Superior temporal gyrus (tissue), 1 donor: ENCODE measurements around the gene OR5H15.
"Not testable (repeated sequence)": the region's sequence is repeated elsewhere in the genome, so short reads cannot be mapped to it uniquely, and the experiment has no call there.

Experiments used
- DNase-seq: peaks from one replicate; pipeline ENCODE4 v3.0.0-alpha.2; 2016; ENCODE audit errors: extremely low spot score

Gene OR5H15

DNA sequence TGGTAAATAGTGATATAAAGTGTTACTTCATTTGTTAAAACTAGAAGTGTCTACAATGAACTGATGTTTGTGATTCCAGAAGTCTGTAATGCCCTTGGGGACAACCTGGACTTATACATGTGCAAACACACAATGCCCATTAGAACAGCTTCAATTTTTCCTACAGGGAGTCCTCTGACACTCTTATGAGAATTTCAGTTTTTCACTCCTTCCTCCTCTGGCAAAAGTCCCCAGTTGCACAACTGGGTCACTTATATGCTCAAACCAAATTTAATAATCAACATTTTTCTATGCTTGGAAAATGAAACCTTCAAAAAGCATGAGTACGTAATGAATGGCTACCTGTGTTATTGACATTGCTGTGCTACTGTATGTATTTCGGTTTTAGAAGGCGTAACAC is at the start of gene OR5H15:
Gene OR5H15 (plus strand): TSS at position 301 of the 400 bp plus-strand sequence. CDS start 2,004 bp downstream, outside the sequence.
- DNase-seq = no peak

DNA sequence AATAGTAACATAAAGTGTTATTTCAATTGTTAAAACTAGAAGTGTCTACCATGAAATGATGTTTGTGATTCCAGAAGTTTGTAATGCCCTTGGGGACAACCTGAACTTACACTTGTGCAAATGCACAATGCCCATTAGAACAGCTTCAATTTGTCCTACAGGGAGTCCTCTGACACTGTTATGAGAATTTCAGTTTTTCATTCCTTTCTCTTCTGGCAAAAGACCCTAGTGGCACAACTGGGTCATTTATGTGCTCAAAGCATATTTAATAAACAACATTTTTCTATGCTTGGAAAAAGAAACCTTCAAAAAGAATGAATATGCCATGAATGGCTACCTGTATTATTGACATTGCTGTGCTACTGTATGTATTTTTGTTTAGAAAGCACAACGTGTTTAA is 36.1 kb upstream of the OR5H15 start, which contains the start of gene OR5H1:
Gene OR5H1 (plus strand): TSS at position 301 of the 400 bp plus-strand sequence. CDS start 1,977 bp downstream, outside the sequence.
- DNase-seq = no peak

DNA sequence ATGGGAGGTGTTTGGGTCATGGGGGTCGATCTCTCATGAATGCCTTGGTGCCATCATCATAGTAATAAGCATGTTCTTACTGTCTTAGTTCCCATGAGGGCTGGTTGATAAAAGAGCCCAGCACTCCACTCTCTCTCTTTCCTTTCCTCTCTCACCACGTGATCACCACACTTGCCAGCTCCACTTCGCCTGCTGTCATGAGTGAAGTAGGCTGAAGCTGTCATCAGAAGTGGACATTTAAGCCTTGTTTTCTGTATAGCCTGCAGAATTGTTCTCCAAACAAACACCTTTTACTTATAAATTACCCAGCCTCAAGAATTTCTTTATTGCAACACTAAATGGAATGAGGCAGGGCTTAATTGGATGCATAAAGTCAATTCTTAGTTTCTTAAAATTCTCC is 29.9 kb upstream of the OR5H15 start:
- no peak for DNase-seq

DNA sequence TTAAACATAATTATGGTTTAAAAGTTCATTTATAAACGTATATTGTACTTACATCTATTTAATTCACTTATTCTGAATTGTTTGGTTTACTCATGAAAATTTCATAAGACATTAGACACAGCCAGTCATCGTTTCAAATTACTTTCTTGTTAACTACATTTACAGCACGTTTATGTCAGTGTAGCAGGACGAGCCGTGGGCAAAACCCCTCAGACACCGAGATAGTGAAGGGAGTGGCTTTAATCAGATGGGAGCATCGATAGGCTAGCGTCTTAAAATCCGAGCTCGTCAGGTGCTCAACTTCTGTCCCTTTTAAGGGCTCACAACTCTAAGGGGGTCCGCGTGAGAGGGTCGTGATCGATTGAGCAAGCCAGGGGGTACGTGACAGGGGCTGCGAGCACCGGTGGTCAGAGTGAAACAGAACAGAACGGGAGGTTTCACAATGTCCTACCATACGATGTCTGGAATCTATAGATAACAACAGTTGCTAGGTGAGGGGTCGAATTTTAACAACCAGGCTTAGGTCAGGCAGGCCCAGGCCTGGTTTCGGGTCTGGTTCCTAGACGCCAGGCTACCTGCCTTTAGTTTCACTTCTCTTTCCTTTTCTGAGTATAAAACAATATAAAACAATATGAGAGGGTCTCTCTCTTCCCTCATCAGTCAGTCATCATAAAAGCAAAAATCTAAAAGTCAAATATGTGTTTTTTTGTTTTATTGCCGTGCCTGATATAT is 28.5 kb upstream of the OR5H15 start:
- DNase-seq = not testable (repeated sequence)

DNA sequence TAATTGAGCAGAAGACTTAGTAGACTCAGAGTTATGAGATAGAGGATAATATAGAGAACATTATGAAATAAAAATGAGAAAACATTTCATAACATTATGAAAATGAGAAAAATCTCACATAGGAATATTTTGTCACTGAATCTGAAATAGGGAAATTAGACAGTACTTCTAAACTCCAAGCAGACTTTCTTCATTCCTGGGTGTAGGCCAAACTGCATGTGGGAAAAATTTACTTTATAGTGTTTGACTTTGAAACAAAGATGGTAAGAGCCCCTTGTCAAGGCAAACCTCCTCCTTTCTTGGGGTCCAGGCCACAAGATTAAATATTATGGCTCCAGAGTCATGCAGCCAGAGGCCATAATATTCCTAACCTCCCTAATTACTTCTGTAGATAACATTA is 26.0 kb upstream of the OR5H15 start:
- DNase-seq = no peak

DNA sequence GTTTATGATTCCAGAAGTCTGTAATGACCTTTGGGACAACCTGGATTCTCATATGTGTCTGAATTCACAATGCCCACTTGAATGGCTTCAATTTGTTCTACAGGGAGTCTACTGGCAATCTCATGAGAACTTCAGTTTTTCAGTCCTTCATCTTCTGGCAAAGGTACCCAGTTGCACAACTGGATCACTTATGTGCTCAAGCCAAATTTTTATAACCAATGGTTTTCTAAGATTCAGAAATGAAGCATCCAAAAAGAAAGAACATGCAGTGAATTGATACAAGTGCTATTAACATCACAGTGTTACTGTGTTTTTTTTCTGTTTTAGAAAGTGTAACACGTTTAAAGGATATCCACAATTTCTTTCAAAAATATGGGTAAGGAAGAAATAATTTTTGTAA is 19.3 kb upstream of the OR5H15 start, which contains the start of gene OR5H14:
Gene OR5H14 (plus strand): TSS at position 301 of the 400 bp plus-strand sequence. CDS start 1,907 bp downstream, outside the sequence.
- DNase-seq = no peak

DNA sequence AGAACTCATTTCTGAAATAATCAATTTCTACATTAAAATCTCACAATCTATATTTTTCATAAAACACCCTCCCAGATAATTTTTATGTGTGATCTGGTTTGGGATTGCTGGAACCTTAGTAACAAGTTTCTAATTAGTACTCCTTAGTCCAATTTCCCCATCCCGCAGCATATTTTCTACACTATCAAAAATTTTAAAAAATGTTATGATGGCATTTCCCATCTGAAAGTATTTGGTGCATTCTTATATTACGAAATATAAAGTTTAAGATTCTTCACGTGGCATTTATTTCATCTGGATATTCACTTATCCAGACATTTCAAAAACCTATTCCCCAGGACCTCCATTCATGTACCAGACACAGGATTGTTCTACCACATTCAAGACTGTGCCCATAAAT is 17.7 kb upstream of the OR5H15 start:
- no peak for DNase-seq

DNA sequence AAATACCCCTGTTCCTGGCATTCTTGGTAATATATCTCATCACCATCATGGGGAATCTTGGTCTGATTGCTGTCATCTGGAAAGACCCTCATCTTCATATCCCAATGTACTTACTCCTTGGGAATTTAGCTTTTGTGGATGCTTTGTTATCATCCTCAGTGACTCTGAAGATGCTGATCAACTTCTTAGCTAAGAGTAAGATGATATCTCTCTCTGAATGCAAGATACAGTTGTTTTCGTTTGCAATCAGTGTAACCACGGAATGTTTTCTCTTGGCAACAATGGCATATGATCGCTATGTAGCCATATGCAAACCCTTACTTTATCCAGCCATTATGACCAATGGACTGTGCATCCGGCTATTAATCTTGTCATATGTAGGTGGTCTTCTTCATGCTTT is 17.0 kb upstream of the OR5H15 start:
- DNase-seq = not testable (repeated sequence)

DNA sequence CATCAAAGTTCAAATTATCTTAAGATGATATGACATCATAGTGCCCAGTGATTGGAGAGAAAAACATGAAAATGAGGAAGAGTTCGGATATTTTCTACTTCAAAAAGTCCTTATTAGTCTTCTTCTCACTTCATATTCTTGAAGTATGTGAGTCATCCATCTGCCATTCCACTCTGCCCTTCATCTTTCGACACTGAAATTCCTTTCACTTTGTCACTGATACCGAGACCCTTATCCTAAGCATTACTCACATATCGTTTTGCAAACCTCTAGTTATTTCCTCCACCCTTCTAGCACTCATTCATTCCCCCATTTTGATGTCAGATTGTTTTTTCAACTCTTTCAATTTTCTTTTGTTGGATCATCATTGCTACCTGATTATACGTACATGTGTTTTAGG is 15.3 kb upstream of the OR5H15 start:
- DNase-seq = no peak

DNA sequence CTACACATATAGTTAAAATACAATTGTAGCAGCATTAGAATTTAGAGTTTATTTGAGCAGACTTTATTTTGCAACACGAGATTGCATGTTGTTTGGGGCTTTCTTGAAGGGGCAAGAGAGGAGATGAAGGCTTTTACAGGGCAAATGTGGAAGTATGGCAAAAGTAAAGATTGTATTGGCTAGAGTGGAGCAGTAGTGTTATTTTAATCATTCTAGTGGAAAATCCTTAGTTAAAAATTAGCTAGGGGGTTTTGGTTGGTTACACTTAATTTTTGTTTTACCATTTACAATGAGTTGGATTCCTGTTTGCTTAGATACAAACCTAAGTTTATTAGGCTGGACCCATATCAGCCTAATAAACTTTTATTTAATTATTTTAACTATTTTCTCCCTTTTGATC is 4.6 kb downstream of the OR5H15 start:
- no peak for DNase-seq

DNA sequence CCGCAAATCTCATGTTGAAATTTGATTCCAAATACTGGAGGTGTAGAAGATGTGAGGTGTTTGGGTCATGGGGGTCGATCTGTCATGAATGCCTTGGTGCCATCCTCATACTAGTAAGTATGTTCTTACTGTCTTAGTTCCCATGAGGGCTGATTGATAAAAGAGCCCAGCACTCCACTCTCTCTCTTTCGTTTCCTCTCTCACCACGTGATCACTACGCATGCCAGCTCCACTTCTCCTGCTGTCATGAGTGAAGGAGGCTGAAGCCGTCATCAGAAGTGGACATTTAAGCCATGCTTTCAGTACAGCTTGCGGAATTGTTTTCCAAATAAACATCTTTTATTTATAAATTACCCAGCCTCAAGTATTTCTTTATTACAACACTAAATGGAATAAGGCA is 6.1 kb downstream of the OR5H15 start:
- no peak for DNase-seq

DNA sequence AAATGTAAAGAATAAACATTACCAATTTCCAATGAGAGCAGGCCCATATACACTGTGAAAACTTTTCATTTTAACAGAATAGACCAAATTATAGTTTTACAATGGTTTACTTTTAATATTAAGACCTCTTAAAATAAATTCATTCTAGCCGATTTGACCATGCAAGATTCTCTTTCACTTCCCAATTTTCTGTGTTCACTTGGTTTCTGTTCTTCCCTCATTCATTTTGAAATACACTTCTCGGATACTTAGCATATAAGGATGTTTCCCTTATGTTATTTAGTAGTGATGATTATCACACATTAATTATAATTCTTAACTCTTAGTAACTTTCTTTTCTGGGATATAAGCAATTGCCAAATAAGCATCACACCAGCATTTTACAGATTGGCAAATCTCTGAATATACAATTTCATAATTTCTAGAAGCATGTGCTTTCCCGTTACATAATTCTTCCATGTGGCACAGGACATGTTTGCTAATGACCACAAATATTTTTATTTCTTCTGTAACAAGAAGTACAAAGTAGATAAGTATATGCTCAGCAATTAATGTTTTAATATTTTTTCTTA is 13.9 kb downstream of the OR5H15 start:
- DNase-seq = no peak

DNA sequence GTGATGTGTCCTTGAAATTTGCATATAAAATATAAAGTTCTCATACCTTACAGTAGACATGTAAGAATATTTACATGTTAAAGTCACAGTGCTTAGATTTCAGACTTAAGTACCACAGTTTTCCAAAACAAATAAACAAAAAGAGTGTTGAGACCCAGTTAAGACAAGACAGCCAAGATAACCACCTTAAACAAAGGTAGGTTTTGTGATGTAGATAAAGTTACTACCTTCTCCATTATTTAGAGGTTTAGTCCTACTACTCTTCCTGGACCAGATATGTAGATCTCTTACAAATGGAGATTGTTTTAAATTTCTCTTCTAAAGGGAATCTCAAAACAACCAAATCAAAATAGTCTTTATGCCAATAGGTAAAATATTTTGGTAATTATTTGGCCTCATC is 15.7 kb downstream of the OR5H15 start:
- DNase-seq = no peak

DNA sequence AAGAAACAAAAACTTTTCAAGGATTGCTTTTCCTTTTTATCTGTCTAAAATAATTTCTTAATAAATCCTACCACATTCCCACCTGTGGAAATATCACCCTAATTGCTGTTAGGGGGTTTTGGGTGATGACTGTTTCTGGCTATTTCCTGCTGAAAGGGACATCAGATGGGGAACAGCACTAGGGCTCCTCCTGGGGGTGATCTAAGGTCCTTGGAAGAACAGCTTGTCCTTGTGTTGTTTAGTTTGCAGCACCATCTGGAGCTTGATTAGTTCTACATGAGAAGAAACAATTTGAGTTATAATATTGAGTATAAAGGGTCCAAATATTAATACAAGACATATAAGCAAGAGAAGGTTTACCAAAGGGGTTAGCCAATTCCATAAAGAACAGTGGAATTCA is 18.7 kb downstream of the OR5H15 start:
- DNase-seq = no peak

DNA sequence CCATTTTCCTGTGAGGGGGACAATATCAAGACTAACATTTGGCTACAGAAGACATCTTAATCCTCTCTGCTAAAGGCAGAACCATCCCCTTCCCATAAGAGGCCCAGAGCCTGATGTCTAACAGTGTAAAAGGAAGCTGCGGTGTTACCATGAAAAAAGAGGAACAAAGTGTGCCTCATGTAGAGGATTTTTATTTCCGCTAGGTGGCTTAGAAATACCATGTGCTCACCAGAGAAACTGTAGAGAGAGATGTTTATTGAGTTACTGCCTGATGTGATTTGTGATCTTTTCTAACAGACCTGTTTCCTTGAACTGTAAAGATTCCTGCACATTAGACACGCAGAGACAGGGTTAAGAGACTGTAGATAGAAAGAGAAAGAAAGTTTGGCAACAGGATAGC is 22.0 kb downstream of the OR5H15 start:
- DNase-seq = peak; percentile 55

DNA sequence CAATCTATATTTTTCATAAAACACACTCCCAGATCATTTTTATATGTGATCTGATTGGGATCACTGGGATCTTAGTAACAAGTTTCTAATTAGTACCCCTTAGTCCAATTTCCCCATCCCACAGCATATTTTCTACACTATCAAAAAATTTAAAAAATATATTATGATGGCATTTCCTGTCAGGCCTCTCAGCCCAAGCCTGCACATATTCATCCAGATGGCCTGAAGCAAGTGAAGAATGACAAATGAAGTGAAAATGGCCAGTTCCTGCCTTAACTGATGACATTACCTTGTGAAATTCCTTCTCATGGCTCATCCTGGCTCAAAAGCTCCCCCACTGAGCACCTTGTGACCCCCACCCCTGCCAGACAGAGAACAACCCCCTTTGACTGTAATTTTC is 24.4 kb downstream of the OR5H15 start:
- DNase-seq = not testable (repeated sequence)

DNA sequence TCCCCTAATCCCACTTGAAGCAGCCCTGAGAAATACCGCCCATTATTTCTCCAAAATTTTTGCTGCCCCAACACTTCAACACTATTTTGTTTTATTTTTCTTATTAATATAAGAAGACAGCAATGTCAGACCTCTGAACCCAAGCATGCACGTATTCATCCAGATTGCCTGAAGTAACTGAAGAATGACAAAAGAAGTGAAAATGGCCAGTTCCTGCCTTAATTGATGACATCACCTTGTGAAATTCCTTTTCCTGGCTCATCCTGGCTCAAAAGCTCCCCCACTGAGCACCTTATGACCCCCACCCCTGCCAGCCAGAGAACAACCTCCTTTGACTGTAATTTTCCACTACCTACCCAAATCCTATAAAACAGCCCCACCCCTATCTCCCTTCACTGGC is 29.8 kb downstream of the OR5H15 start:
- not testable (repeated sequence) for DNase-seq

DNA sequence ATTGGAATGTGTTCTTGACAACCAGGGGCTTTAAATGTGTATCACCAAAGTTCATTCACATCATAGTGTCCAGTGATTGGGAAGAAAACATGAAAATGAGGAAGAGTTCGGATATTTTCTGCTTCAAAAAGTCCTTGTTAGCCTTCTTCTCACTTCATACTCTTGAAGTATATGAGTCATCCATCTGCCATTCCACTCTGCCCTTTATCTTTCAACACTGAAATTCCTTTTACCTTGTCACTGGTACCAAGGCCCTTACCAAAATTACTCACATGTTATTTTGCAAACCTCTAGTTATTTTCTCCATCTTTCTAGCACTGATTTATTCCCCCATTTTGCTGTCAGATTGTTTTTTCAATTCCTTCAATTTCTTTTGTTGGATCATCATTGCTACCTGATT is 32.5 kb downstream of the OR5H15 start:
- no peak for DNase-seq

DNA sequence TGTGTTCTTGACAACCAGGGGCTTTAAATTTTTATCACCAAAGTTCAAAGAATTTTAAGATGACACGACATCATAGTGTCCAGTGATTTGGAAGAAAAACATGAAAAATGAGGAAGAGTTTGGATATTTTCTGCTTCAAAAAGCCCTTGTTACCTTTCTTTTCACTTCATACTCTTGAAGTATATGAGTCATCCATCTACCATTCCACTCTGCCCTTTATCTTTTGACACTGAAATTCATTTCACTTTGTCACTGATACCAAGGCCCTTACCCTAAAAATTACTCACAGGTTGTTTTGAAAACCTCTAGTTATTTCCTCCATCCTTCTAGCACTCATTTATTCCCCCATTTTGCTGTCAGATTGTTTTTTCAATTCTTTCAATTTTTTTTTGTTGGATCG is 42.7 kb downstream of the OR5H15 start:
- DNase-seq = no peak

DNA sequence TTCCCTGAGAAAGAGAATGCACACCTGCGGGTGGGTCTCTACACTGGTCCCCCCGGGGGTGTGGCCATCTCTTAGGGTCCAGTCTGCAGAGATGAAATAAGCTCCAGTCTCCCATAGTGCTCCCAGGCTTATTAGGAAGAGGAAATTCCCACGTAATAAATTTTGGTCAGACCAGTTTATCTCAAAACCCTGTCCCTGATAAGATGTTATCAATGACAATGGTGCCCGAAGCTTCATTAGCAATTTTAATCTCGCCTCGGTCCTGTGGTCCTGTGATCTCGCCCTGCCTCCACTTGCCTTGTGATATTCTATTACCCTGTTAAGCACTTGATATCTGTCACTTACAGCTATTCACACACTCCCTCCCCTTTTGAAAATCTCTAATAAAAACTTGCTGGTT is 46.8 kb downstream of the OR5H15 start:
- DNase-seq = no peak

DNA sequence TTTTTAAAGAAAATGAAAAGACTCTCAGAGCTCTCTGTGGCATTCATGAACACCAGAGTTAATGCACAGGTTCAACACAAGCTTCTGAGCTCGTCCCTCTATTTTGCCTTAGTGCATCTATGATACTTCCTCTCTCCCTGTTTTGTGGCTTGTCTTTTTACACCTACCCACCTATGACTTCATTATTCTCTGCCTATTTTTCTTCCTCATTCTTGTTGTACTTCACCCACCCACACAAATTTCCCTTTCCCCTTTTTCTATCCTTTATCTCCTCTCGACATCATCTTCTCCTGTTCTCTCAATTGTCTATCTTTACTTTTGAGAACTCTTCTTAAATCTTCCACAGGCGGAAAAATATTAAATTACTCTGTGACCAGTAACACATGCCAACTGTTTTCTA is 48.6 kb downstream of the OR5H15 start:
- no peak for DNase-seq
